ENCODE results near the gene NPLOC4. TPM values are rescaled to one million over a fixed set of nuclear protein-coding genes. Genes with fewer than 3 reads are reported as not detected.
"Not testable (repeated sequence)": the region's sequence is repeated elsewhere in the genome, so short reads cannot be mapped to it uniquely, and the experiment has no call there.

Gene NPLOC4
- total RNA-seq, 3 donors from 2014 or later = 153 to 201 (median 167) TPM

DNA sequence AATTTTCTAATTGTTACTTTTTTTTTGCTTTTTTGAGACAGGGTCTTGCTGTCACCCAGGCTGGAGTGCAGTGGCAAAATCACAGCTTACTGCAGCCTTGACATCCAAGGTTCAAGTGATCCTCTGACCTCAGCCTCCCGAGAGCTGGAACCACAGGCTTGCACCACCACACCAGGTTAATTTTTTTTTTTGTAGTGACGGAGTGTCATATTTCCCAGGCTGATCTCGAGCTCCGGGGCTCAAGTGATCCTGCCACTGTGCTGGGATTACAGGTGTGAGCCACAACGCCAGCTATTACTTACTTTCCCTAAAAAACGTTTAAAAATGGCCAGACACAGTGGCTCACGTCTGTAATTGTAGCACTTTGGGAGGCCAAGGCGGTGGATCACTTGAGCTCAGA is 6.6 kb downstream of the NPLOC4 start:
- no peak for ATAC-seq
- Mint-ChIP-seq H3K27me3 (ENCODE audit: low read depth) (no peaks in the 10 kb centered on the region), H3K9me3 (no peaks in the 10 kb centered on the region), H3K36me3 (ENCODE audit: insufficient read depth) (peaks cover 16% of the 10 kb centered on the region), H3K4me1 (ENCODE audit: low read depth) (peaks cover 12% of the 10 kb centered on the region), H3K4me3 (no peak overlapping the region)
- no peak for DNase-seq

DNA sequence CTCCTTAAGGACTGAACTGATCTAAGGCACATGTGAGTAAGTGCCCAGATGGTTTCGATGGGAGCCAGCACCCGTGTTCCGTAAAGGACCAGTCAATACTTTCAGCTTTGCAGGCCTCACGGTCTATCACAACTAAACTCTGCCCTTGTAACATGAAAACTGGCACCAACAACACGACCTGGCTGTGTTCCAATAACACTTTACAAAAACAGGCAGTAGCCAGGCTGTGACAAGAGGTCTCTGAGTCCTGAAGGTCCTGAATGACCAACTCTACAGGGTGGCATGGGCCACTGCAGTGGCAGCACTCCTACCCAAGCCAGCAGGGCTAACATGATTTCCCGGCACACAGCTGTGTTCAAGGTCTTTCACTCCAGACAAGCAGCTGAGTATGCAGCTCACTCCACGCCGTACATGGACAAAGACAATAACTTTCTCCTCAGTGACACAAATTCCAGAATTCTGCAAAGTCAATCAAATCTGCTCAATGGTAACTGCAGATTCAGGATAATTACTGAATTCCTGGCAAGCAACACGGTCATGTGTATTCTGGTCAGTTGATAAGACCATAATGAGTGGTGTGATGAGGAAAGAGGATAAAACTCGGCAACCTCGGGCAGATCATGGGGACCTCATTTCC is 15.3 kb downstream of the NPLOC4 start:
- Mint-ChIP-seq H3K9me3 (peaks cover 6% of the 10 kb centered on the region), H3K4me1 (ENCODE audit: low read depth) (peaks cover 7% of the 10 kb centered on the region), H3K36me3 (ENCODE audit: insufficient read depth) (peaks cover 47% of the 10 kb centered on the region), H3K4me3 (no peak overlapping the region), H3K27me3 (ENCODE audit: low read depth) (no peaks in the 10 kb centered on the region)
- ATAC-seq (no peak), DNase-seq (no peak)

DNA sequence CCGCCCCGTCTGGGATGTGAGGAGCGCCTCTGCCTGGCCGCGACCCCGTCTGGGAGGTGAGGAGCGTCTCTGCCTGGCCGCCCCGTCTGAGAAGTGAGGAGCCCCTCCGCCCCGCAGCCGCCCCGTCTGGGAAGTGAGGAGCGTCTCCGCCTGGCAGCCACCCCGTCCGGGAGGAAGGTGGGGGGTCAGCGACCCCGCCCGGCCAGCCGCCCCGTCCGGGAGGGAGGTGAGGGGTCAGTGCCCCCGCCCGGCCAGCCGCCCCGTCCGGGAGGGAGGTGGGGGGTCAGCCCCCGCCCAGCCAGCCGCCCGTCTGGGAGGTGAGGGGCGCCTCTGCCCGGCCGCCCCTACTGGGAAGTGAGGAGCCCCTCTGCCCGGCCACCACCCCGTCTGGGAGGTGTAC is 18.6 kb downstream of the NPLOC4 start:
- not testable (repeated sequence) for H3K27me3 Mint-ChIP-seq (ENCODE audit: low read depth); H3K9me3 Mint-ChIP-seq; DNase-seq; ATAC-seq; H3K4me3 Mint-ChIP-seq
- peaks cover 21% of the 10 kb centered on the region for H3K4me1 Mint-ChIP-seq (ENCODE audit: low read depth)
- H3K36me3 Mint-ChIP-seq (ENCODE audit: insufficient read depth) = peaks cover 33% of the 10 kb centered on the region

DNA sequence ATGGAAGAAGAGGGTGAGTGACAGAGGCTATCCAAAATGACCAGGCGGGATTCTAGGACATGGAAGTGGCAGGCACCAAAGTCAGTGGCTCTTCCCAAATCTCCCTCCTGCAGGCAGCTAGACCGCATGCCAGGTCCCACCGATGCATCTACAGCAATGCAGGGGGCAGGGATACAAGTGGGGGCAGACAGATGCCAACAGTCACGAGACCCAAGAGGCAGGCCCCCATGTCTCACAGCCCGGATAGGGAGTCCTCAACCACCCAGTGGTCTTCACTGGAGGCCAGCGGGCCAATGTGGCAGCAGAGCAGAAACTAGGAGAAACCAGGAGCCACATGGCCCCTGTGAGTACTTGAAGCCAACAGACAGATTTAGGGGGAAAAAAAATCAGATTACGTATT is 20.0 kb downstream of the NPLOC4 start:
- no peak for DNase-seq
- H3K4me3 Mint-ChIP-seq = no peak overlapping the region
- H3K4me1 Mint-ChIP-seq (ENCODE audit: low read depth) = peaks cover 21% of the 10 kb centered on the region
- no peaks in the 10 kb centered on the region for H3K27me3 Mint-ChIP-seq (ENCODE audit: low read depth)
- H3K9me3 Mint-ChIP-seq = no peaks in the 10 kb centered on the region
- H3K36me3 Mint-ChIP-seq (ENCODE audit: insufficient read depth) = peaks cover 37% of the 10 kb centered on the region
- no peak for ATAC-seq

- H3K4me1 Mint-ChIP-seq (ENCODE audit: low read depth) = peaks cover 21% of the 10 kb centered on the region
- H3K4me3 Mint-ChIP-seq = no peak overlapping the region
- ATAC-seq (no peak), DNase-seq (no peak)
- no peaks in the 10 kb centered on the region for H3K9me3 Mint-ChIP-seq
- H3K27me3 Mint-ChIP-seq (ENCODE audit: low read depth) = no peaks in the 10 kb centered on the region
- peaks cover 26% of the 10 kb centered on the region for H3K36me3 Mint-ChIP-seq (ENCODE audit: insufficient read depth)
Observed at GRCh38 chr17:81615401-81615930, 21.4 kb downstream of the NPLOC4 start.

DNA sequence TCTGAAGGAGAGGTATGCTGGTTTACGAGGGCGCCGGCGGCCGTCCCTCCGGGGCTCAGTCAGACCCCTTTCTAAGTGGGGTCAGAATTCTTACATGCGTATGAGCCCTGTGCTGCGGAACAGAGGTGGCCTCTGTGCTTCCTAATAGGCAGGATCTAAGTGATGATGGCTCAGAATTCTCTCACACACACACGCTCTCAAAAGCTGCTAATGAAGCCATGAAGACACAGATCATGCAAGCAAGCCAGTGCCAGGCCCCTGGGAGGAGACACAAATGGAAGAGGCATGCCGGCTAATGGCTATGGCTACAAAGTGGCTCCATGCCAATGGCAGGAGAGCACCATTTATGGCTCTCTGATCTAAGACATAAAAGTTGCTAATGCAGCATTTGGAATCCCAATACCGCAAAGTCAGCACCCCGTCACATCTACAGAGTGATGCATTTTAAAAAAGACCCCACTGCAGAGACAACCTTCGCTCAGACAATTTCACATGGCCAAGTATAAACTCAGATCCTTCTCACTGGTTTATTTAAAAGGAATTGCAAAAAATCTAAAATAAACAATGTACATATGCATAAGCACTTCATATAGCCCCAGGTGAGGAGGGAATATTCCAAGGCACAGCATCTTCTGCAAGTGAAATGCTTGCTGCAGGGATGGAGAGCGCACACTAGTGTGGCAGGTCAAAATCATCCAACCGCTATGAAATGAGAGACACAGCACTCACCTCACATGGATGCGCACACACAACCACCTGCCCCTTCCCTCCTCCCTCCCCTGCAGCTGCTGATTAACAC is 24.5 kb downstream of the NPLOC4 start:
- ATAC-seq (no peak), DNase-seq (no peak)
- H3K4me3 Mint-ChIP-seq = no peak overlapping the region
- peaks cover 24% of the 10 kb centered on the region for H3K4me1 Mint-ChIP-seq (ENCODE audit: low read depth)
- no peaks in the 10 kb centered on the region for H3K9me3 Mint-ChIP-seq
- H3K27me3 Mint-ChIP-seq (ENCODE audit: low read depth) = no peaks in the 10 kb centered on the region
- peaks cover 33% of the 10 kb centered on the region for H3K36me3 Mint-ChIP-seq (ENCODE audit: insufficient read depth)

- no peak for DNase-seq
- Mint-ChIP-seq H3K4me1 (ENCODE audit: low read depth) (peaks cover 14% of the 10 kb centered on the region), H3K27me3 (ENCODE audit: low read depth) (no peaks in the 10 kb centered on the region), H3K4me3 (no peak overlapping the region), H3K36me3 (ENCODE audit: insufficient read depth) (peaks cover 36% of the 10 kb centered on the region), H3K9me3 (no peaks in the 10 kb centered on the region)
- ATAC-seq = no peak
Observed at GRCh38 chr17:81609541-81610311, 27.2 kb downstream of the NPLOC4 start.

GRCh38 chr17:81608605-81609004 is 28.3 kb downstream of the NPLOC4 start:
- peaks cover 37% of the 10 kb centered on the region for H3K36me3 Mint-ChIP-seq (ENCODE audit: insufficient read depth)
- no peaks in the 10 kb centered on the region for H3K9me3 Mint-ChIP-seq
- no peak for ATAC-seq

DNA sequence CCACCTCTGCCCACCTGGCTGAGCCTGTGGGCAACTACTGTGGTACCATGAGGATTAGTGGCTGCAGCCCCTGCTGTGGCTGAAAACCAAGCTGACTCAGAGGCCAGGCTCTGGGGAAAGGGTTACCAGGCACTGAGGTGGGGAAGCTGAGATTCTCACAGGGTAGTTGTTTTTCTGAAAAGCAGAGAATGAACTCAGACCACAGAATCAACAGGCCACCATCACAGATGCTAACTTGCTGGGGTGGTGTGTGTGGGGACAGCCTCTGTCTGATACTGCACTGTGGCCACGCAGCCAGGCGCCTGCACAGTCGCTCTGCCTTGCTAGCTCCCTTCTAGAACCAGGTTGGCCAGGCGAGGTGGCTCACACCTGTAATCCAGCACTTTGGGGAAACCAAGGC is 28.8 kb downstream of the NPLOC4 start:
- Mint-ChIP-seq H3K36me3 (ENCODE audit: insufficient read depth) (peaks cover 34% of the 10 kb centered on the region), H3K9me3 (no peaks in the 10 kb centered on the region), H3K4me3 (no peak overlapping the region), H3K27me3 (ENCODE audit: low read depth) (no peaks in the 10 kb centered on the region), H3K4me1 (ENCODE audit: low read depth) (peaks cover 3% of the 10 kb centered on the region)
- ATAC-seq = peak in 1 of 2 donors; percentile 25
- DNase-seq = no peak

More at GRCh38 chr17:81608605-81609004, 28.3 kb downstream of the NPLOC4 start:
- peaks cover 4% of the 10 kb centered on the region for H3K4me1 Mint-ChIP-seq (ENCODE audit: low read depth)
- no peaks in the 10 kb centered on the region for H3K27me3 Mint-ChIP-seq (ENCODE audit: low read depth)
- DNase-seq = no peak
- no peak overlapping the region for H3K4me3 Mint-ChIP-seq

- ATAC-seq (no peak), DNase-seq (no peak)
- Mint-ChIP-seq H3K36me3 (ENCODE audit: insufficient read depth) (peaks cover 31% of the 10 kb centered on the region), H3K4me3 (no peak overlapping the region), H3K9me3 (no peaks in the 10 kb centered on the region), H3K27me3 (ENCODE audit: low read depth) (no peaks in the 10 kb centered on the region), H3K4me1 (ENCODE audit: low read depth) (peaks cover 3% of the 10 kb centered on the region)
Observed at GRCh38 chr17:81607431-81607830, 29.5 kb downstream of the NPLOC4 start.

DNA sequence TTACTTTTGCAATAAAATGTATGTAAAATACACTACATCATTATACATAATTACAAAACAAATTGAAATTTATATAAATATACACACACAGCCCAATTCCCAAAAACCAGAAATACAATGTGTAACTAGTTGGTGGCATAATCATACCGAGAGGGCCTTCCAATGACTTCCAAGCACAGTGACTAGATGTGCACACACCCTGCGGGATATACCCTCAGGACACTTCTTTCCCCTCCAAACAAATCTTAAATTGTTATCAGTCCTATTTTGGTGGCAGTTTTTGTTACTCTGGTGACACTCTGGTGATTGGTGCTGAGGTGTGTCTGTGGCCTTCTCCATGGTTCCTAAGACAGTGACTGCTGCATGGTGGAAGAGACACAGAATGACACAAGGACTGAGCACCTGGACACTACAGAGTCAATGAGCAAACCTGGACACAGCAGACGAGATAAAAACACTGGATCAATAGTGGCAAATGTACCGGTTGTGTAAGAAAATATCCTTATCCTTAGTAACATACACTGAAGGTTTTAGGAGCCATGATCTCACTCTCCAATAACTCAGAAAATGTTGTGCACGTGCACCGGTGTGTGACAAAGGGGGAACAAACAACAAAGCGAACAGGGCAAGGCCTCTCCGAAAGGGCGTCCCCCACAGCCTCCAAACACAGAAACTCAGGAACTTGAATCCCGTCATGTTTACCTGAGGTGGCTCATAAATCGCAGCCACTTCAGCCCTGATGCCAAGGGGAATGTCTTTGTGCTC is 32.9 kb downstream of the NPLOC4 start:
- DNase-seq (no peak), ATAC-seq (no peak)
- Mint-ChIP-seq H3K4me3 (no peak overlapping the region), H3K4me1 (ENCODE audit: low read depth) (peaks cover 2% of the 10 kb centered on the region), H3K9me3 (no peaks in the 10 kb centered on the region), H3K36me3 (ENCODE audit: insufficient read depth) (peaks cover 46% of the 10 kb centered on the region), H3K27me3 (ENCODE audit: low read depth) (no peaks in the 10 kb centered on the region)

DNA sequence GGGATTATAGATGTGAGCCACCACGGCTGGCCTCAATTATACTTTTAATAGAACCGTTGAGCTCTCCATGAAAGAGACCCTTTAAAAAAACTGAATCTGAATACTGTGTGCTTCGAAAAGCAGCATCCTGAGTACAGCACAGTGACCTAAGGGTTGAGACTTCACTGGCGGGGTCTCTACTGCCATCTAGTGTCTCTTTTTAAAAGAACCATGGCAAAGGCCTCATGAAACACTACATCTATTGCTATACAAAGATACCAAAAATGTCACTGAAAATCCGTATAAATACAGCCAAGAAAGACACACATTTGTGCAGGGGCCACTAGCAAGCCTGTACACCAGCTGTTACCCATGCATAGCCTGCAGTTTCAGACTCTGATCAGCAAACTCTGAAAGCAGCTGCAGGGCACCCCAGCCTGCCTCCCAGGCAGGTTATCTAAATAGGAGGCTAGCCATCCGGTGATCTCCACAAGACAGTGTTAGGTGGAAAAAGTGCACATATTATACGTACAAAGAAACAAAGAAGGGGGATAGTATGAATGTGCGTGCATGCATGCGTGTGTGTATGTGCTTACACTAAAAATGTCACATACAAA is 35.3 kb downstream of the NPLOC4 start:
- no peaks in the 10 kb centered on the region for H3K27me3 Mint-ChIP-seq (ENCODE audit: low read depth)
- peaks cover 44% of the 10 kb centered on the region for H3K36me3 Mint-ChIP-seq (ENCODE audit: insufficient read depth)
- ATAC-seq = peak; percentile 91 to 94
- H3K4me3 Mint-ChIP-seq = no peak overlapping the region
- peak; percentile 20 for DNase-seq
- H3K9me3 Mint-ChIP-seq = no peaks in the 10 kb centered on the region
- peaks cover 9% of the 10 kb centered on the region for H3K4me1 Mint-ChIP-seq (ENCODE audit: low read depth)

DNA sequence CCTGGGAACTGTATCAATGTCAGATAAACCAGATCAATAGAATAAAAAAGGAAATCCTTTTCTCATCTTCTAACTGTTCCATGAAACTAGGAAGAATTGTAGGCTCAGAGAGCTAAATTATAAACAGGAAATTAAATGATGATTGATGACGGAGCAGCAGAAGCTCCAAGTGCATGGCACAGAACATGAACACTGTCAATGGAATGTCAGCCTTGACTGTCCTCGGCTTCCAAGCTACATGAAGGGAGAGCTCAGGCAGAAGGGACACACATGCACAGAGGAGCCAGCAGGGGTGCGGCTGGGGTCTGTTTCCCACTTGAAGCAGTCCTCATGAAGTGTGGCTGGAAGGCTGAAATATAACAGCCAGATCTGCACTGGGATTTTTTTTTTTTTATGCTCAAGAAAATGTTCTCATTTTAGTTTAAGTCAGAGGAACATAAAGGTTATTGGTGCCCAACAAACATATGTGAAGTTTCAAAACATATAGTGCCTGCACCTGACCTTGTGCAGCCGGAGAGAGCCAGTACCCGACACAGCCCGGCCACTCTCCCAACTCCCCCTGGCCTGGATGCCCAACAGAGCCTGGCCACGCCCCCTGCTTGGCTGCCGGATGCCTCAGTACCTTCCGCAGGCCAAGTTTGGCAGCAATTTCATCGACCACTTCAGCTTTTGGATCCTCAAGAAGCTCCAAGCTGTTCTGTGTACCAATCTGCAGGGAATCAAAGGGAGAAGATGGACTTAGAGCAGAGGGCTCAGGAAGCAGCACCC is 37.0 kb downstream of the NPLOC4 start:
- H3K36me3 Mint-ChIP-seq (ENCODE audit: insufficient read depth) = peaks cover 36% of the 10 kb centered on the region
- no peak for ATAC-seq
- no peaks in the 10 kb centered on the region for H3K27me3 Mint-ChIP-seq (ENCODE audit: low read depth)
- H3K4me3 Mint-ChIP-seq = no peak overlapping the region
- no peak for DNase-seq
- H3K9me3 Mint-ChIP-seq = no peaks in the 10 kb centered on the region
- peaks cover 9% of the 10 kb centered on the region for H3K4me1 Mint-ChIP-seq (ENCODE audit: low read depth)

Measured in activated T-cell treated with anti-CD3 and anti-CD28 coated beads, Interleukin-2, amount 50 U/mL, for 4 hours (primary cell).